ENCODE measurements around the gene NIT1. TPM values are rescaled to one million over a fixed set of nuclear protein-coding genes. Genes with fewer than 3 reads are reported as not detected.

Gene NIT1
- total and polyA plus RNA-seq, 2 of the 13 experiments (the other 11 are each of a cell fraction or from before 2014, with no cell fraction given) = 22.7 to 31.0 TPM

- TF ChIP-seq ZBTB37 (CRISPR knock-in tag; IDR thresholded peaks at IDR 0.05) = 0 out of 2 replicates have a peak, but pooled peaks have one; percentile 20
- no peak for TF ChIP-seq GABPA (IDR thresholded peaks at IDR 0.05; ENCODE audit: low read depth, low read length)
- peak; percentile 59 for TF ChIP-seq GABPA (CRISPR knock-in tag; IDR thresholded peaks at IDR 0.05; ENCODE audit: low read depth)
- TF ChIP-seq ZNF281 (CRISPR knock-in tag; IDR thresholded peaks at IDR 0.05; ENCODE audit: borderline replicate concordance) = peak; percentile 21; the same call in 1 of the 2 replicates
- no peak for TF ChIP-seq RARG (CRISPR knock-in tag; IDR thresholded peaks at IDR 0.05; ENCODE audit: low read depth)
- no peak for TF ChIP-seq ZNF207 (IDR thresholded peaks at IDR 0.05; ENCODE audit: borderline replicate concordance)
- peak; percentile 71 for TF ChIP-seq SRSF1 (optimal IDR thresholded peaks at IDR 0.05; ENCODE audit: low read depth, low read length)
- TF ChIP-seq PCBP1 (IDR thresholded peaks at IDR 0.05; ENCODE audit: borderline replicate concordance, low read depth, low read length) = no peak
- no peak for TF ChIP-seq NONO (IDR thresholded peaks at IDR 0.05)
- TF ChIP-seq NONO (CRISPR knock-in tag; conservative IDR thresholded peaks at IDR 0.05) = peak; percentile 74
- TF ChIP-seq MAZ (IDR thresholded peaks at IDR 0.05; ENCODE audit: borderline replicate concordance, low read depth, low read length) = peak; percentile 62; the same call in 1 of the 2 replicates
- TF ChIP-seq MAZ (CRISPR knock-in tag; IDR thresholded peaks at IDR 0.05; ENCODE audit: low read depth) = peak; percentile 86
- no peak for TF ChIP-seq PBX3 (CRISPR knock-in tag; IDR thresholded peaks at IDR 0.05; ENCODE audit: borderline replicate concordance)
- no peak for TF ChIP-seq NFE2 (CRISPR knock-in tag; IDR thresholded peaks at IDR 0.05)
- TF ChIP-seq ZNF101 (CRISPR knock-in tag; IDR thresholded peaks at IDR 0.05; ENCODE audit: borderline replicate concordance, low read depth) = no peak
- 0 out of 2 replicates have a peak, but pooled peaks have one; percentile 55 for TF ChIP-seq ZNF543 (CRISPR knock-in tag; IDR thresholded peaks at IDR 0.05)
- TF ChIP-seq FOXK1 (CRISPR knock-in tag; IDR thresholded peaks at IDR 0.05; ENCODE audit: borderline replicate concordance, low read depth) = peak; percentile 39
- no peak for TF ChIP-seq ZNF782 (CRISPR knock-in tag; IDR thresholded peaks at IDR 0.05; ENCODE audit: borderline replicate concordance)
- no peak for TF ChIP-seq MYC (CRISPR knock-in tag; IDR thresholded peaks at IDR 0.05; ENCODE audit: borderline replicate concordance)
- no peak for TF ChIP-seq TEF (CRISPR knock-in tag; IDR thresholded peaks at IDR 0.05)
- peak; percentile 71; the same call in 1 of the 2 replicates for TF ChIP-seq E2F1 (CRISPR knock-in tag; IDR thresholded peaks at IDR 0.05)
Measured at GRCh38 chr1:161165742-161166668, 48.1 kb downstream of the NIT1 start, which contains the start of gene PPOX (continued).
